ENCODE measurements around the gene MAPK7.

The MAPK7 gene

DNA sequence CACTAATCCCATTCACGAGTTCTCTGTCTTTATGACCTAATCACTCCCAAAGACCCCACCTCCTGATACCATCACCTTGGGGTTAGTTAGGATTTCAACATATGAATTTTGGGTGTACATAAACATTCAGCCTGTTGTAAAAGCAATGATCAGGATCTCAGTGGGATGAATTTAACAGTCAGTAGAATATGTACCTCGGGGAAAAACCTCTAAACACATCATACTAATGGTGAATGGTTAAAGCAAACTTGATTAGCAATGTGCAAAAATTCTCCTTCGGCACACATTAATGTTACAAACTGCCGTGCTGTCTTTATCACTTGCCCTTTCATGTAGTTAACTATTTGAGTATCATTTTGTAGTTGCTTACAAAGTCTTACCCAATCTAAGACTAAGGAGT is 42.9 kb downstream of the MAPK7 start:
- no peak for DNase-seq (ENCODE audit: low read depth in 2 of 2)

DNA sequence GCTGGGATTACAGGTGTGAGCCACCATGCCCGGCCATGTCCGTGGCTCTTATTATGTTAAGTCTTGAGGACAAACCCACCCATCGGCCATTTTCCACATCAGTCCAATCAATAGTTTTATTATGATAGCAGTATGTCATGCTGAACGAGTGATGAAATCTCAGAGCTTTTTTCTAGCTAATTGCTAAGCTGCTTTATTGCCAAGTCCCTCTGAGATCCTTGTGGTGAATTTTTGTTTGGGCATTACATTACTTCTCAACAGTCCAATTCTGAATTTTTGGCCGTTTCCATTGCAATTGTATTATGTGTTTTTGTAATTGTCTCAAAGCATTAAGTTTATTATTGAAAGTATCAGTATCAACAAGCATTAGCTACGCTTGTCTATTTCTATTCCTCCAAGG is 43.6 kb downstream of the MAPK7 start:
- no peak for DNase-seq (ENCODE audit: low read depth in 2 of 2)

DNA sequence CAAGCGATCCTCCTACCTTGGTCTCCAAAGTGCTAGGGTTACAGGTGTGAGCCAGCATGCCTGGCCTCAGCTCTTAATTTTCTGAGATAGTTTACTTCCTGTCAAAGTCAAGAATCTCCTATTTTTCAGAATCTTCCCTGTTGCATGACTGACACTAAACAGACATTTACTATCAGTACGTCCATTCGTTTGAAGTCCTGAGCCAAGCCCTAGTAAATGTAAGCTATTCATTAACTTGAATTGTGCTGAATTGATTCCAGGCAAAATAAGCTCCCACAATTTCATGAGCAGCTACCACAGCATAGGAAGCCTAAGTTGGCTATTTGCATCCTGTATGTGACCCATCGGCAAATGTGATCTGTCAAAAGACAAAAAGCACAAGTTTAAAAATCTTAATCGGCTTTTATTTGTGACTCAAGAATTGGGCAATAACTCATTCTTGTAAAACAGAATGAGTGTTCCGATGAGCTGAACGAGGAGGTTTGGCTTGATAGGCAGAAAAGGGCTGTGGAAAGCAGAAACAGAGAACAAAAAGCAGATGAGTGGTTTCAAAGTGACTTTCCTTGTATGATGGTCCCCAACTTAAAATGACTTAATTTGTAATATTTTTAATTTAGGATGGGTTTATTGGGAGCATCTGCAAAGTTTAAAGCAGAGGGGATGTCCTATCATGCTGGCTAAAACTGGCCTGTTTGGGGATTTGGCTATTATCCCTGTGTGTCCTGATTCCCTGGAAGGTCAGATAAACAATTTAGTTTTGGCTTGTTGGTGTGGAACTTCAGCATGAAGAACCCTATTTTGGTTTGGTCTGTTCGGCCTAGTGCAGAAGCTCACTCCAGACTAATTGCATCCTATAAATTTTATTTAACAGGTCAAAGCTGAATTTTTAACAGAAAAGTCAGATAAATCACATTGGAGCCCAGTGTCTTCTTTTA is 46.9 kb downstream of the MAPK7 start:
- no peak for DNase-seq (ENCODE audit: low read depth in 2 of 2)

DNA sequence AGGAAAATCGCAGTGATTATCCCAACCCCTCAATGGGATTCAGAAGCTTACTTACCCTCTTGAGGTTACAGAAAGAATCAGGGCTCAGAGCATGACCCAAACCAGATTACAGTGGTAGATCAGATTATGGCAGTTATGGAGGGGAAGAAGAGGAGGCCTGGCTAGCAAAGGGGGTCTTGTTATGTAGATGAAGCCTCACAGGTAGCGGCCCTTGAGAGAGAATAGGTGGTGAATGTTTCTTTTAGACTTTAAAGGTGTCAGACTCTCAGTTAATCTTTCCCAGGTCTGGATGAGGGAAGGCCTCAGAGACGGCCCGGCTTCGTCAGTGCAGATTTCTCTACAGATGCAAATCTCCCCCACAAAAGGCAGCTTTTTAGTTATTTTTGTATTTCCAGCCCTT is 48.3 kb downstream of the MAPK7 start:
- no peak for DNase-seq (ENCODE audit: low read depth in 2 of 2)

DNA sequence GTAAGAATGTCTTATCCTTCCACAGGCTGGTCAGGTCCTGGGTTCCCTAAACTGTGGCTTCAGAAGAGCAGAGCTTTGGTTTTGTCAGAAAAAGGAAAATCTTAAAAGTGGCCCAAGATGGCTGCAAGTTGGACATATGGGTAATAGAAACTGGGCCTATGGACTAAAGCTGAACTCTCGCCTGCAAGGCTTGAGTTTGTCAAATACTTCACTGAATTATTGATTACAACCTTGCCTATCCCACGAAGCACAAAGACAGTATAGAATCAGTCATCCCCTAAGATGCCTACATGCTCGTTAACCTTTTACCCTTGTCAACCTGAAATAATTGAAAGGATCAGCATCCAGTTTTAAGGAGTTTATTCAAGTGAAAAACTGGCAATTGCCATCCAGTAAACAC is 53.4 kb downstream of the MAPK7 start:
- DNase-seq (ENCODE audit: low read depth in 2 of 2) = no peak
